Superior temporal gyrus (tissue), 1 donor: ENCODE data around the gene SDC1.
"Not testable (repeated sequence)": the region's sequence is repeated elsewhere in the genome, so short reads cannot be mapped to it uniquely, and the experiment has no call there.

Source experiments
- DNase-seq: peaks from one replicate; pipeline ENCODE4 v3.0.0-alpha.2; 2016; ENCODE audit errors: extremely low spot score

The SDC1 gene, protein sequence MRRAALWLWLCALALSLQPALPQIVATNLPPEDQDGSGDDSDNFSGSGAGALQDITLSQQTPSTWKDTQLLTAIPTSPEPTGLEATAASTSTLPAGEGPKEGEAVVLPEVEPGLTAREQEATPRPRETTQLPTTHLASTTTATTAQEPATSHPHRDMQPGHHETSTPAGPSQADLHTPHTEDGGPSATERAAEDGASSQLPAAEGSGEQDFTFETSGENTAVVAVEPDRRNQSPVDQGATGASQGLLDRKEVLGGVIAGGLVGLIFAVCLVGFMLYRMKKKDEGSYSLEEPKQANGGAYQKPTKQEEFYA

DNA sequence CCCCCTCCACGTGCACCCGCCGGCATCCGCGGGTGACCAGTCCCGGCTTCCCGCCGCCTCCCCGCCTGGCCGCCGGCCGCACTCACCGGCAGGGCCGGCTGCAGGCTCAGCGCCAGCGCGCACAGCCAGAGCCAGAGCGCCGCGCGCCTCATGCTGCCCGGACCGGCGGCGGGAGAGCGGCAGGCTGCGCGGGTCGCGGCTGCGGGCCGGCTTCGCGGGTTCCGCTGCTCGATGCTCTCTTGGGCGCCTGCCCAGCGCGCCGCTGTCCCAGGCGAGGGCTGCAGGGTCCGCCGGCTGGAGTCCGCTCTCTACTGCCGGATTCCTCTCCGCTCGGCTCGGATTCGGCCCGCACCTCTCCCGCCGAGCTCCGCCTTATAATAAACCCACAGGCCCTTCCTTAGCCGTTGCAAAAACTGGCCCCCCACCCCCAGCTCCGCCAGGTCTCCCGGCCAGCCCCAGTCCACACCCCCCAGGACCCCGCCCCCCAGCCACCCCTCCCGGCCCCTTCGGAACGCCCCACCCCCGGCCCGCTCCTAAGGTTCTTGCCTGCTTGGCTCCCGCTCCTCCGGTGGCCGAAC is at the start of gene SDC1:
Gene SDC1, minus strand, starts transcription at position 415 of the 578 bp plus-strand sequence. Its CDS starts 263 bp downstream, at position 152.
- no peak for DNase-seq

DNA sequence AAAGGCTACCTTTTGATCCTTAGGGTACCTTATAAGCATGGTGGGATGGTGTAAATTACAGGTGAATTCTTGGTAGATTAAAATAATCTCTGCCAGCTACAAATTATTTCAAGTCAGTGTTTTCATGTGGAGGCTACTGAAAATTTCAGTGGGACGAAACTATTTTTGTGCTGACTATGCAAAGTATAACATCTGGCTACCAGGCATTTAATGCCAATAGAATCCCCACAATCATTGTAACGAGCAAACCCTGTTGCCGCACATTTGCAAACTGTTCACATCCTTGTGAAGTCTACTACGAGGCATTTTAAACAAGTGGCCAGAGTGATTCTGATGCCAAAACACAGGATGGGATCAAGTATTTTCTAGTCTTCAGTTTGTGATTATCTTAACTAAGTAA is 48.1 kb upstream of the SDC1 start:
- DNase-seq: no peak

DNA sequence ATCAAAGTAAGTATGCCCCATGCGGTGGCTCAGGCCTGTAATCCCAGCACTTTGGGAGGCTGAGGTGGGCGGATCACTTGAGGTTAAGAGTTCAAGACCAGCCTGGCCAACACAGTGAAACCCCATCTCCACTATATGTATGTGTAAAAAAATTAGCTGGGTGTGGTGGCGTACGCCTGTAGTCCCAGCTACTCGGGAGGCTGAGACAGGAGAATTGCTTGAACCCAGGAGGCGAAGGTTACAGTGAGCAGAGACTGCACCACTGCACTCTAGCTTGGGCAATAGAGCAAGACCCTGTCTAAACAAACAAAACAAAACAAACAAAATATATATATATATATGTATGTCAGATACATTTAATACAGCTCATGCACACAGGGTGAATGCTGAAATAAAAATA is 43.4 kb upstream of the SDC1 start:
- not testable (repeated sequence) for DNase-seq

DNA sequence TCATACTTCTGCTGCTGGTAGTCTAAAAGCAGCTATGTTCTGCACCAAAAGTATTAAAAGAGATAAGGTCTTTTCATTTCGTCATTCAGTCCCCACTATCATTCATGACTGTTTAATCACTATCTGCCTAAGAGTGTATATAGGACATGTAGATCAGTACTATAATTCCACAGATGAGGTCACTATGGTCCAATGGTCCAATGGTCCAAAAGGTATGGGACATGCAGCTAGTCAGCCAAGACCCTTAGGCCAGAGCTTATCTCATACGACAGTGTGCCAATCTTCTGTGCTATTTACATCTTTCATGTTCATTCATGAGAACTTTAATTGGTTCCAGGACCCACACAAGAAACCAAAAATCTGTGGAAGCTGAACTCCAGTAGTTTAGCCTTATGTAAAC is 42.6 kb upstream of the SDC1 start:
- no peak for DNase-seq

DNA sequence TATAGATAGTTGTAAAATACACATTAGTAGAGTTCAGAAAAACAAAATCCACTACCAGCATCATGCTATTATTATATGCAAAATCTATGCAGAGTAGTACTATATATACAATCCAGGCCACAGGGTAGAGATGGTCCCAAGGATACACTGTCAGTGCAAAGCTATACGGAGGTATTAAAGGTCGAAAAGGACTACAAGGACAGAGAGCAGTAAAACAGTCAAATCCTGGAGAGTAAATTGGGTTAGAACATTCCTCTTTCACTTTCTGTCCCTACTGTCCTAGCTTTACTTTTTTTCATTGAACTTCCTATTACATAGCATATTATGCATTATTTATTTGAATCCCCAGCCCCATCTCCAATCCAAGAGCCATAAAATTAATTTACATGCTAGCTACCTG is 39.7 kb upstream of the SDC1 start:
- no peak for DNase-seq

DNA sequence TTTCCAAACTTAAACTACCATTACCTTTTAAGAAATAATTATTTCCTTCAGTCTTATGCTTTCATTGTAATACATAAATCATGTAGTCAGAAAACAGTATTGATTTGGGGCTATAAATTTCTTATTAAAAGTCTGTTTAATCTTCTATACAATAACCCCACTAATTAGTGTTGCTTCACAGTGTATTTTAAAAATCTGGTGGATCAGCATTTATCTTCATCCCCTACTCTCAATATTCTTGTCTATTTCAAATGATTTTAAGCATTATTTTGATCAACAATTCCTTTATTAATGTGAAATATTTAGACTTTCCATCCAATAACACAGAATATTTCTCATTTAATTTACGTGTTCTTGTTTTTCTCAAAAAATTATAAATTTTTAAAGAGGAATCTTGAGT is 32.5 kb upstream of the SDC1 start:
- DNase-seq: no peak

DNA sequence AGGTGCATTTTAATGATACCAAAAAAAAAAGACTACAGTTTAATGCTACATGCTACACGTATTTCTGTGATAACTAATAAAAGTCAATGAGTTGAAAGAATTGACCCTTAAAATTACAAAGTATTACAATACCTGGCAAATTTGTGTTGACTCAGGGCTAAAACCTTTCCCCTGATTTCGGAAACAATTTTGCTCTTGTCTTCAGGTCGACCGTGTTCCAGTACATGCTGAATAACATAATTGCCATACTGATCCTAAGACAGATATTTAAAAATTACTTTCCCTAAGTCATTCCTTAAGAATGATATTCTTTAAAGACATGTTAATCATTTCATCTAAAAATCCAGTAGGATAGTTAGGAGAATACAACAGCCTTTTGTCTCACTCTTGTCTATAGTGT is 29.8 kb upstream of the SDC1 start:
- DNase-seq: no peak

DNA sequence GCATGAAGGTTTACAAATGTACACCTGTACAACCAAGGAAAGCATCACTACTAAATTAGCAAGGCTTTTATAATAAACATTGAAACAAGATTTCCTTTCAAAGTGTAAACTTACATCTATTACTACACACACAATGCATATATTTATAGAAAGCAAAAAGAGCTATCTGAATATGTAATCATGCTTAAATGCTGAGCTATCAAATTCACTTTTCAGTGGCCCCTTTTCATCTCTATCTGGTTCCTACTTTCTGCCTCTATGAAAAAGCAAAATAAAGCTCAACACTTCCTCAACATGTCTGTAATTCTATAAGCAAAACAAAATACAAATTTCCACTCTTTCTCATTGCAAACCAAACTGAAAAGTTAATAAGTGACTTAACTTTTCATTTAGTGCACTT is 25.5 kb upstream of the SDC1 start:
- DNase-seq: no peak

DNA sequence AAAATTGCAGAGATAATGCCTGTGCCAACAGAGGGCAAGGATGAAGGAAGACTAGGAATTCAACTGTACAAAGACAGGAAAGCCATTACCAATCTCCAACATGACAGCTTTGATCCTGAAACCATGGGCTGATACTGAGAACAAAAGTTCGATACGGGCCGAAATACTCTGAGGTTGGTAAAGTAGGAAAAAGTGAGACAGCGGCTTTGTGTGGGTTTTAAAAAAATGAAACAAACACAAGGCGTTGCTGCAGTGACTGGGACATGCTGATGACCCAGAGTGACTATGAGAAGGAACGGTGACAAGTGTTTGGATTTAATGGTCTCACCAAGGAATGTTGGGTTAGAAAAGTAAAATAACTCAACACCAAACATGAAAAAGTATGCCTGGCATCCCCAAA is 24.2 kb upstream of the SDC1 start:
- DNase-seq: no peak

DNA sequence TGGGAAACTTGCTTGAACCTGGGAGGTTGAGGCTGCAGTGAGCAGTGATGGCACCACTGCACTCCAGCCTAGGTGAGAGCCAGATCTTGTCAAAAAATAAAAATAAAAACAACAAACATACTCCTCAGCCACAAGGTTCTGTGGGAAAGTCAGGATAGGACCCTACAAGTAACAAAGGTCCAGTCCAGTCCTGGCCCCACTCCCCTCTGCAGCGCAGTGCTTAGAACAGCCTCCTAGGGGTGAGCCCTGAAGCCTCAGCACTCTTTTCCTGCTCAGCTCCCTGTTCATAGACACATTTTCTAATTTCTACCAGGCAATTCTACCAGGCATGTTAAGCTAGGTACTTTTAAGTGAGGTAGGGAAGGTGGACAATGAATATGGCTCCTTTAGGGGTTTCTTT is 22.2 kb upstream of the SDC1 start:
- no peak for DNase-seq

DNA sequence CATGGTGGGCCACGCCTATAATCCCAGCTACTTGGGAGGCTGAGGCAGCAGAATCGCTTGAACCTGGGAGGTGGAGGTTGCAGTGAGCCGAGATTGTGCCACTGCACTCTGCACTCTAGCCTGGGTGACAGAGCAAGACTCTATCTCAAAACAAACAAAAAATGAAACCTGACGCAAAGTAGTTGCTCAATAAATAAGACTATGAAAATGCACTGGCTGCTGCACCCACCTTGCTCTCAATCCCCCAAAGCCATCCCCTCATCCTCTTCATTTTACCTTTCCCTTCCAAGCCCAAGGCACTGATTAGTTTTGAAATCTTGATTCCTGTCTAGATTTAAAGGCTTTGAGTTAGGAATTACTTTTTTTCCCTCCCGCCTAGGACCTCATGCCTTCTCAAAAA is 18.7 kb upstream of the SDC1 start:
- DNase-seq: not testable (repeated sequence)

DNA sequence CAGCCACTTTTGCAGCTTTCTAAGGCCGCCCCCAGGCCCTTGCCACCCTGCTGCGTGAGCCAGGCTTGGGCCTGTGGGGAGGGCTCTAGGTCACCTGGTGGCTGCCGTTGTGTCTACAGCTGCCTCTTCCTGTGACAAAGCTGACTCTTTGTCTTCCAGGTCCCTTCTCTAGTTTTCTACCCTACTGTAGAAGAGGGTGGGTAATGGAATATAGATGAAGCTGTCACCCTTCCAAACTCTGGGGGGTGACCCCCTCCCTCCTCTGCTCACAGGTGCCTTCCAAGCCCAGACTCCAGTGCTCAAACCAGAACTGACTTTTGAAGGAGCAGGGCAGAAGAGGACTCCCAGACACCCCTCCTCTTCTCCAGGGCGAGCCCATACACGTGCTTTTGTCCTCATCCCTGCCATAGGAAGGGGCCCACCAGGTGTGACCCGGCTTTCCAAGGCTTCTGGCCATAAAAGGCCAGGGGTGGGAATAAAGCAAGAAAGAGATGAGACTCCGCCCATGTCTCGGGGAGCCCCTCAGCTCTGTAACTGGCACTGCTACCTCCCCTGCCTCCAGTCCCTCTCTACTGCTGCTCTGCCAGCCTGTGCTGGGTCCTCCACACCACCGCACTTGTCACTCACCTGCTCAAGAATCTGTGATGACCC is 17.9 kb upstream of the SDC1 start:
- DNase-seq: no peak

DNA sequence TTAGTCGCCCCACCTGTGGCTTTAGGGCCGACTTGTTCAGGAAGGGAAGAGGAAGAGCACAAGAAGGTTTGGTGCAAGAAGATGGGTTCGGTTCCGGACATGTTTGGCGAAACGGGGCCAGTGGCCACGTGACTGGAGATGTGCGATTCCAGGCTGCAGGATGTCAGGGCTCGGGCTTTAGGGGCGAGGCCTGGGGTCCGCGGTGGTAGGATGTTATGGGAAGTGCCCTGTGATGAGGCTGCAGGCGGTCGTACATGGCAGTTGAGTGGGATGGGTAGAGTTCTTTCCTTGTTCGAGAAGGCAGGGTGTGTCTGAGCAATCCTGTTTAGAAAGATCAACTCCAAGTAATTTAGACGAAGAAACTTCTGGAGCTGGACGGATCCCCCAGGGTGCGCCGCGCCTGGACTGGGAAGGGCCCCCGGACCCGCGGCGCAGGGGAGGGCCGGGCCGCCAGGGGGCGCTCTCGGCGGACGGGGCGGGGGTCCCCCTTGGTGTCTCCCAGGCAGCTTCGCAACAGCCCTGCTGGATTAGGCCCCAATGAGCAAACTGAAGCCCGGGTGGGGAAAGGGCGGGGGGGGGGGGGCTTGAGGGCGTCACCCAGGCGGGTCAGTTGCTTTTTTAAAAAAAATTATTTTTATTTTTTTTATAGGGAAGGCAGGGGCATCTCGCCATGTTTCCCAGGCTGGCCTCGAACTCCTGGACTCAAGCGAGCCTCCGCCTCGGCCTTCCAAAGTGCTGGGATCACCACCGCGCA is 17.2 kb upstream of the SDC1 start:
- no peak for DNase-seq

DNA sequence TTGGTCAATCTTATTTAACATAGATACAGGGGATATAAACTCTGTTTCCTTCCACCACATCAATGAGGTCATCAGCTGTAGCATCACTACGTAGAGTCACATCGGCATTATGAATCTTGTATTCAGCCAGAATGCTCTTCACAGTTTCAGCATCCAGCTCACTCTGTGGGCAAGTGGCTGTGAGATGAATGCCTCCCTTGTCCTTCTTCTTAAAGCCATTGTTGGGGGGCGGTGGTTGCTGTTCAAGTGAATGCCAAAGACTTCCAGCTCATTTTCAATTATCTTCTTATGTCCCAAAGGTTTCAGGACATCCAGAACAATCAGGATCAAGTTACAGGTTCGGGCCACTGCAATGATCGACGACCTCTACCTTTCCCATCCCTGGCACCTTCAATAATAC is 15.4 kb upstream of the SDC1 start:
- not testable (repeated sequence) for DNase-seq

DNA sequence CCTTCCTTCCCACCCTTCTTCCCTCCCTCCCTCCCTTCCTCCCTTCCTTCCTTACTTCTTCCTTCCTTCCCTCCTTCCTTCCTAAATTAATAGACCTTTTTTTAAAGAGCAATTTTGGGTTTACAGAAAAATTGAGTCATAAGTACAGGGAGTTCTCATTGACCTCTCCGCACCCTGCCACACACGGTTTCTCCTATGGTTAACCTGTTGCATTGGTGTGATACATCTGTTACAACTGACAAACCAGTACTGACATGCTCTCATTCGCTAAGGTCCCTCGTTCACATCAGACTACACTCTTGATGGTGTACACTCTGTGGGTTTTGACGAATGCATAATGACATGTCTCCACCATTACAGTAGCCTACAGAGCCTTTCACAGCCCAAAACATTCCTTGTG is 11.6 kb upstream of the SDC1 start:
- no peak for DNase-seq

DNA sequence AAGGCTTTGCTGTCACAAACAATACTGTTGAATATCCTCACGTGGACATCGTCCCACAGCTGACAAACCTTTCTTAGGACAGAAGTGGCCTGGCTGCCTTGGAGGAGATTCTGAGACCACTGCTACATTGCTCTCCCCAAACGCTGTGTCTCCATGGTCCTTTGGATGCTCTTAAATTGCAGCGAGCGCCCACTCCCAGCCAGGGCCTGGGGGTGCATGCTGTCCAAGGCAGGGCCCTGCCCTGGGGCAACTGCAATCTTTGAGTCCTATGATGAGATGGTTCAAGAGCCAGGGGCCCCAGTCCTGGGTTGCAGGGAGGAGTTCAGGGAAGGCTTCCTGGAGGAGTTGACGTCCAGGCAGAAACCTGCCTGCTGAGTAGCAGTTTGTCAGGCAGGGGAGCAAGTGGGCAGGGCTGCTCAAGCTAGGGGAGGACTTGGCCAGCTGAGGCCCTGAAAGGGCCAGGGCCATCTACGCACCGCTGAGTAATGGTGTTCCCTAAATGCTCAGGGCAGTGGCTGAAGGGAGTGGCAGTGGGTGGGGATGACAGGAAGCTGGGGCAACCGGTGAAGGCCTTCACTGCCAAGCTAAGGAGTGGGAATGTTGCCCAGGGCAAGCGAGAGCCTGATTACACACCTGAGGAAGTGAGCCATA is 10.8 kb upstream of the SDC1 start:
- no peak for DNase-seq

DNA sequence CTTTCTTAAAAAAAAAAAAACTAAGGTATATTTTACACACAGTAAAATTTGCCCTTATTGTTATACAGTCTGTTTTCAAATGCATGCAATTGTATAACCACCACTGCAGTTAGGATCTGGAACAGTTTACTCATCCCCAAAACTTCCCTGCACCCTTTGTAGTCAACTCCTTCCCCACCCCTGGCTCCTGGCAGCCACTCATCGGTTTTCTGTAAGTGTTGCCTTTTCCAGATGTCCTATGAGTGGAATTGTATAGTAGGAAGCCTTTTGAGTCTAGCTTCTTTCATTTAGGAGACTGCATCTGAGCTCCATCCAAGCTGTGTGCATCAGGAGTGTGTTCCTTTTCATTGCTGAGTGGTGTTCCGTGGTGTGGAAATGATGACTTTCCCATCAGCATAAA is 9.7 kb upstream of the SDC1 start:
- DNase-seq: not testable (repeated sequence)

DNA sequence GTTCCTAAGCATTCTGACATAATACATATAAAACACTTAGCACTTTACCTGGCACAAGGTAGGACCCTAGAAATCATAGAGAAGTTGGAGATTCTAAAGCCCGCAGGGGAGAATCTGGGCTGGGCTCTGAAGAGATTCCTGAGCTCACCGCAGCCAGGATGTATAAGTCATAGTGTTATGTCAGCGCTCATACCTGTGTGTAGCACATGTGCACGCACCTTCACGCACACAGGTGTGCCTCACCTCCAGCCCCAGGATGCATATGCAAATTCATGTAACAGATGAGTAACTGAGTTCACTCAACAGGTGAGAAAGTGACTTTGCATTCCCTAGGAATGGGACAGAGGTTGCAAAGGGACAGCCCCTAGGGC is 7.9 kb upstream of the SDC1 start:
- no peak for DNase-seq

DNA sequence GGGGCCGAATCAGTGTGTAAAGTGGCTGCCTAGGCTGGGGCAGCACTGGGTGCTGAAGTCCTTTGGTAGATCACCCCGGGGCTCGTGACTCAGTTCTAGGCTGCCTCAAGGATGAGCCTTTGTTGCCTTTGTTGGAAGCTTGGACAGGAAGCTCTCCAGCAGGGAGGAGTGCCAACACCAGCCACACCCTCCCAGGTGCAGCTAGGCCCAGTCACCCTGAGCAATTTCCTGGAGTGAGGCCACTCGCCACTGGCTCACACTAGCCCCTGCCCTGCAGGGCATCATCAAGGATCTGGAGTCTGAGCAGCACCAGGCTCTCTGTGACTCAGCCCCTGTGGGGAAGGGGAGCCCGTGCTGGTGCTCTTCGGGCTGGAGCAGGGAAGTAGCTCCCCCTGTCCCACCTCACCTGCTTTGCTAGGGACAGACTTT is 6.7 kb upstream of the SDC1 start:
- no peak for DNase-seq

DNA sequence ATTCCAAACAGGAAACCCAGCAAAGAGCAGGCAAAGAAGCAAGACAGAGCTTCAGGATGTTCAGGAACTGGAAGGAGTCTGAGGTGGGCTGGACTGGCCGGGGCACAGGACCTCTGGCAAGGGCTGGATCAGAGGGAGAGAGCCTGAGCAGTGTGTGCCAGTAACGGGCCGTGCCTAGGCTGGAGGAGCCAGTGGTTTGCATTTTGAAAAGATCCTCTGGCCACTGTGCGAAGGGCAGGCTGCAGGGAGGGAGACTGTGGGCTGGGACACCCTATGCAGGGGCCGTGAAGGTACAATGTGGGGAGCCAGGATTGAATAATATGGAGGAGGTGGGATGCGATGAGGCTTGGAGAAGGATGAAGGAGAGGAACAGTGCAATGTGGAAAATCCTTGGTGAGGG is 6.2 kb upstream of the SDC1 start:
- DNase-seq: no peak

DNA sequence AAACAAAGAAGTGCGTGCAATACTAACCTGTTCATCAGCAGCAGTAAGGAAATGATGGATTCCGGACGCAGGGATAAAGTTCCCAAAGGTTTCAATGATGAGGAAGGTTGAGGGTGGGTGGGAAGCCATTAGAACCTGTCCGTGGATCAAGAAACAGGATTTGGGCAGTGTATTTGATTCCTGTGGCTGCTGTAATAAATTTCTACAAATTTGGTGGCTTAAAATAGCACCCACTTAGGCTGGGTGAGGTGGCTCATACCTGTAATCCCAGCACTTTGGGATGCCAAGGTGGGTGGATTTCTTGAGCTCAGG is 5.1 kb upstream of the SDC1 start:
- DNase-seq: no peak
